Activated CD4-positive, alpha-beta T cell treated with anti-CD3 and anti-CD28 coated beads, Interleukin-2, Interleukin-6, amounts not matched to agents 100 ng/mL and 50 ng/mL, durations not matched to agents 16 hours and 8 hours (primary cell): ENCODE results near the gene EHD3.

Experiments used
- DNase-seq: peaks from one replicate; pipeline ENCODE4 v3.0.0-alpha.2; 2020

EHD3 gene

GRCh38 chr2:31256611-31257382, 22.8 kb downstream of the EHD3 start:
- no peak for DNase-seq

- DNase-seq = no peak
These were observed 24.4 kb downstream of the EHD3 start for GRCh38 chr2:31258351-31258750.

GRCh38 chr2:31259075-31259474, 25.1 kb downstream of the EHD3 start:
- no peak for DNase-seq

GRCh38 chr2:31260870-31261269, 26.9 kb downstream of the EHD3 start:
- DNase-seq = no peak

GRCh38 chr2:31263636-31264190, 29.8 kb downstream of the EHD3 start:
- no peak for DNase-seq

GRCh38 chr2:31265234-31265633, 31.3 kb downstream of the EHD3 start:
- DNase-seq = no peak

- no peak for DNase-seq
These were observed 32.9 kb downstream of the EHD3 start for GRCh38 chr2:31266804-31267203.

GRCh38 chr2:31267437-31268120, 33.6 kb downstream of the EHD3 start:
- no peak for DNase-seq

GRCh38 chr2:31268344-31268743, 34.4 kb downstream of the EHD3 start:
- DNase-seq = no peak

GRCh38 chr2:31269087-31269486, 35.1 kb downstream of the EHD3 start:
- DNase-seq = no peak

- DNase-seq = no peak
These were observed 36.2 kb downstream of the EHD3 start for GRCh38 chr2:31270131-31270530.

- DNase-seq = no peak
These were observed 36.9 kb downstream of the EHD3 start for GRCh38 chr2:31270822-31271231.

- no peak for DNase-seq
These were observed 37.9 kb downstream of the EHD3 start for GRCh38 chr2:31271851-31272267.

GRCh38 chr2:31274401-31275075, 40.6 kb downstream of the EHD3 start:
- DNase-seq = no peak

GRCh38 chr2:31275976-31276375, 42.0 kb downstream of the EHD3 start:
- DNase-seq = no peak

GRCh38 chr2:31277621-31278020, 43.7 kb downstream of the EHD3 start:
- no peak for DNase-seq

- DNase-seq = no peak
These were observed 48.7 kb downstream of the EHD3 start for GRCh38 chr2:31282634-31283033.

GRCh38 chr2:31283193-31283919, 49.4 kb downstream of the EHD3 start:
- peak; percentile 12 for DNase-seq

GRCh38 chr2:31284107-31284506, 50.2 kb downstream of the EHD3 start:
- no peak for DNase-seq

- no peak for DNase-seq
These were observed 52.3 kb downstream of the EHD3 start for GRCh38 chr2:31286230-31286629.

- DNase-seq = no peak
These were observed 53.1 kb downstream of the EHD3 start for GRCh38 chr2:31286961-31287550.

- DNase-seq = no peak
These were observed 53.7 kb downstream of the EHD3 start for GRCh38 chr2:31287654-31288053.

- DNase-seq = peak; percentile 8
These were observed 60.2 kb downstream of the EHD3 start for GRCh38 chr2:31294196-31294595.
